Testis (tissue), 3 donors: Measurements from ENCODE around the gene TAF3. TPM values are rescaled to one million over a fixed set of nuclear protein-coding genes. Genes with fewer than 3 reads are reported as not detected.

Experiments used
- DNase-seq: peaks from one replicate; pipeline ENCODE4 v3.0.0-alpha.2; 2019
- H3K27ac ChIP-seq, 2 donors: fragments of 200-600 bp; sonication (generic); one replicate each; pipeline ENCODE4 v1.5.1; 2019
- H3K27me3 ChIP-seq: fragments of 200-600 bp; sonication (generic); one replicate; pipeline ENCODE4 v1.5.1; 2019
- H3K36me3 ChIP-seq: fragments of 200-600 bp; sonication (generic); one replicate; pipeline ENCODE4 v1.5.1; 2017; ENCODE audit warnings: low read depth; ENCODE audit errors: missing control alignments
- H3K4me1 ChIP-seq: fragments of 200-600 bp; sonication (generic); one replicate; pipeline ENCODE4 v1.5.1; 2019
- H3K4me3 ChIP-seq, 2 donors: fragments of 200-600 bp; sonication (generic); one replicate each; pipeline ENCODE4 v1.5.1; 2017 to 2019
- H3K9me3 ChIP-seq: fragments of 200-600 bp; sonication (generic); one replicate; pipeline ENCODE4 v1.5.1; 2017
- POLR2A ChIP-seq: fragments of 450-650 bp; IDR thresholded peaks from one replicate; pipeline ENCODE4 v1.6.1; 2017; ENCODE audit warnings: antibody characterized with exemption, mild to moderate bottlenecking, moderate library complexity
- WGBS, 2 donors: methylation state at CpG; one replicate each; pipeline ENCODE4 v1.1.5; 2018; 5-methylcytosine and 5-hydroxymethylcytosine counted together
- intact Hi-C: fragments of 100-400 bp; cut with DNase I; formaldehyde crosslinking; loops from one replicate; pipeline ENCODE4 v1.15.1; 2023; ENCODE audit warnings: low total_unique reads
- polyA plus RNA-seq: library from polyadenylated mRNA; stranded (reverse); fragments of 350-450 nt; fragmentation: Illumina TruSeq; extraction: RNeasy Lipid Tissue Mini Kit (QIAGEN cat#74804); gene quantifications from one replicate; pipeline ENCODE4 v1.2.3, GENCODE V29; 2014; ENCODE audit warnings: low read depth, low replicate concordance; ENCODE audit not compliant: insufficient read depth
- total RNA-seq, 2 donors: library from RNA; depleted of rRNA; stranded (reverse); fragments of >200 nt; gene quantifications; one replicate each; pipeline ENCODE4 v1.2.3, GENCODE V29; 2016
- TF ChIP-seq, protein P1 (sequence below), 3 experiments: fragments of 450-650 bp in 2 of 3; fragments of 200-600 bp in 1 of 3; sonication (generic) in 1 of 3; IDR thresholded peaks; one replicate each; pipeline ENCODE4 v1.5.1; 2016 to 2019; ENCODE audit warnings: antibody characterized with exemption in 3 of 3, mild to moderate bottlenecking in 2 of 3, moderate library complexity in 1 of 3

The TAF3 gene
- total and polyA plus RNA-seq, 3 donors from 2014 or later: 7.0 to 33.0 (median 32.8) TPM

DNA sequence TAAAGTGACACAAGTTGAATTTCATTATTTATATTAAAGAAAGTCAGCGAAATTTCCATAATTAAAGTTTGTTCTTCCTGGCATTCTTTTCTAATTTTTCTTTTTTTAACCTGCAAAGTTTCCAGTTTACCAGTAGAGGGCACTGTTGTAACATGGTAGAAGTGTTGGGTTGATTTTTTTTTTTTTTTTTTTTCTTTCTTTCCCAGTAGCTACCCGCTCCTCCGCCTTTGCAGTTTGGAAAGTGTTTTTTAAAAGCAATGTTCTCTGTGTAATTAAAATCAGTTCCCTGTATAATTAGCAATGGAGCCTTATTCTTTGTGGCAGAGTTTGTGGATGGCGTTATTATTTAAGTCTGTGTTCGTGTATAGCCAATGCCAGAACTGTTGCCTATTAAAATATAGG is 53.7 kb downstream of the TAF3 start:
- no peak overlapping the region for H3K27ac ChIP-seq
- WGBS, 2 donors: 31 to 43% methylated on average over 5 of the region's 5 CpGs
- no peaks in the 10 kb centered on the region for H3K36me3 ChIP-seq
- H3K4me3 ChIP-seq: no peak overlapping the region
- intact Hi-C loops: no loop called here
- DNase-seq: no peak
- no peak for TF ChIP-seq POLR2A
- TF ChIP-seq, protein P1, sequence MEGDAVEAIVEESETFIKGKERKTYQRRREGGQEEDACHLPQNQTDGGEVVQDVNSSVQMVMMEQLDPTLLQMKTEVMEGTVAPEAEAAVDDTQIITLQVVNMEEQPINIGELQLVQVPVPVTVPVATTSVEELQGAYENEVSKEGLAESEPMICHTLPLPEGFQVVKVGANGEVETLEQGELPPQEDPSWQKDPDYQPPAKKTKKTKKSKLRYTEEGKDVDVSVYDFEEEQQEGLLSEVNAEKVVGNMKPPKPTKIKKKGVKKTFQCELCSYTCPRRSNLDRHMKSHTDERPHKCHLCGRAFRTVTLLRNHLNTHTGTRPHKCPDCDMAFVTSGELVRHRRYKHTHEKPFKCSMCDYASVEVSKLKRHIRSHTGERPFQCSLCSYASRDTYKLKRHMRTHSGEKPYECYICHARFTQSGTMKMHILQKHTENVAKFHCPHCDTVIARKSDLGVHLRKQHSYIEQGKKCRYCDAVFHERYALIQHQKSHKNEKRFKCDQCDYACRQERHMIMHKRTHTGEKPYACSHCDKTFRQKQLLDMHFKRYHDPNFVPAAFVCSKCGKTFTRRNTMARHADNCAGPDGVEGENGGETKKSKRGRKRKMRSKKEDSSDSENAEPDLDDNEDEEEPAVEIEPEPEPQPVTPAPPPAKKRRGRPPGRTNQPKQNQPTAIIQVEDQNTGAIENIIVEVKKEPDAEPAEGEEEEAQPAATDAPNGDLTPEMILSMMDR (IDR thresholded peaks at IDR 0.05): peak; percentile 21 to 89 (median 36)
- no peaks in the 10 kb centered on the region for H3K9me3 ChIP-seq
- H3K4me1 ChIP-seq: no peaks in the 10 kb centered on the region
- no peaks in the 10 kb centered on the region for H3K27me3 ChIP-seq

DNA sequence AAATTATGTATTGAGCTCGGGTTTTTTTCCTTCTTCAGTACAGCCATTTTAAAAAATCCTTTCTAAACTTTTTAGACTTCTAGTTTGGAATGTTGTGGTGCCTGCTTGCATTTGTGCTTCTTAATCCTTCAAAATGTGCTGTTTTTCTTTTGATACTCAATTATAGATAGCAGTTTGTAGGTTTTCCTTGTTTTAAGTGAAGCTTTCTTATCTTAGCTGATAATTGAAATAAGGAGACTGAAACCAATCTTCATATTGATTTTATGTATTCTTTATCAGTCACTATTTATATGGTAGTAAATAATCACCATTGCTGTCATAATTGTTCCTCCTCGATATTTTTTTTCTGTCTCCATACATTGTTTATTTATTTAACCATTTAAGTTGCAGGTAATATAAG is 56.6 kb downstream of the TAF3 start:
- Histone ChIP-seq H3K36me3 (no peaks in the 10 kb centered on the region), H3K9me3 (no peaks in the 10 kb centered on the region), H3K27me3 (no peaks in the 10 kb centered on the region), H3K4me1 (no peaks in the 10 kb centered on the region), H3K4me3 (no peak overlapping the region), H3K27ac (no peak overlapping the region)
- no peak for DNase-seq
- TF ChIP-seq, protein P1 (IDR thresholded peaks at IDR 0.05): no peak
- no peak for TF ChIP-seq POLR2A
- intact Hi-C loops: no loop called here
- 74 to 84% methylated on average over 2 of the region's 2 CpGs for WGBS, 2 donors

DNA sequence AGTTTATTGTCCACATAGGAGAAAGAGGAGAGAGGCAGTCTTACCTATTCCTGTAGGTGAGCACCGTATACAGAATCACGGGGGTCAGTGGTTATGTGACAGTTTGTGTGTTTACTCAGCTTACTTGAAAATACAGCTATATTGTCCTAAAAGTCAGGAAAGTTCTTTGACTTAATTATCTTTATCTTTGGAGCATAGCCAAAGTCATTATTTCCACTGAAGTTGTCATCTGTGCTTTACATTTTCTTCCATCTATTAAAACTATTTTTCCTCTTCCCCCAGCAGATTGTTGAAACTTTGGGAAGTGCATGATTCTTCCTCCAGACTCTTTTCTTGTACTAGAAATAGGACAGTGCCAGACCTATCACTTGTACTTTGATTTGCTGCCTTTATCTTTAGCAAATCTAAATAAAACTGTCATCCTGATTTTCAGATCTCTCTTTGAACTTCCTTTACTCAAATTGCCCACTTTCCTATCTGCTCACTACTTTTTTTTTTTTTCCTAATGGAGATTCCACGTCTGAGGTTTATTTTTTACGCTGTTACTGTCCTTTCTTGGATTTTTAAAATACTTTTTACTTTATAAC is 58.3 kb downstream of the TAF3 start:
- H3K4me3 ChIP-seq: no peak overlapping the region
- intact Hi-C loops: no loop called here
- no peaks in the 10 kb centered on the region for H3K27me3 ChIP-seq
- 48 to 64% methylated on average over 4 of the region's 4 CpGs for WGBS, 2 donors
- no peak for TF ChIP-seq POLR2A
- TF ChIP-seq, protein P1 (IDR thresholded peaks at IDR 0.05): no peak
- H3K4me1 ChIP-seq: no peaks in the 10 kb centered on the region
- H3K36me3 ChIP-seq: no peaks in the 10 kb centered on the region
- DNase-seq: no peak
- no peak overlapping the region for H3K27ac ChIP-seq
- H3K9me3 ChIP-seq: no peaks in the 10 kb centered on the region

DNA sequence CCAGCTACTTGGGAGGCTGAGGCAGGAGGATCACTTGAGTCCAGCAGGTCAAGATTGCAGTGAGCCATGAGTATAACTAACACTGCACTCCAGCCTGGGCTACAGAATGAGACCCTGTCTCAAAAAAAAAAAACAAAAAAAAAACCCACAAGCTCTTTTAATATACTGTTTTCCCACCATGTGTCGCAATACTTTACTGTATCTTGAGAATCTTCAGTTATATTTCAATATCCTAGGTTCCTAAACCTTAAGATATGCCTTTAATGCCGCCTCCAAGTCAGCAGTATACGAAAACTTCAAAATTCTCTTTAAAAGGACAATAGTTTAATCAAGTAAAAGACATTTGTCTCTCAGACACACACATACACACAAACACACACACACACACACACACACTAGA is 62.8 kb downstream of the TAF3 start:
- Histone ChIP-seq H3K36me3 (no peaks in the 10 kb centered on the region), H3K27me3 (no peaks in the 10 kb centered on the region), H3K4me3 (no peak overlapping the region), H3K9me3 (no peaks in the 10 kb centered on the region), H3K27ac (no peak overlapping the region), H3K4me1 (no peaks in the 10 kb centered on the region)
- TF ChIP-seq, protein P1 (IDR thresholded peaks at IDR 0.05): no peak
- no peak for TF ChIP-seq POLR2A
- DNase-seq: no peak
- WGBS, 2 donors: 96 to 99% methylated on average over 3 of the region's 3 CpGs
- intact Hi-C loops: no loop called here

DNA sequence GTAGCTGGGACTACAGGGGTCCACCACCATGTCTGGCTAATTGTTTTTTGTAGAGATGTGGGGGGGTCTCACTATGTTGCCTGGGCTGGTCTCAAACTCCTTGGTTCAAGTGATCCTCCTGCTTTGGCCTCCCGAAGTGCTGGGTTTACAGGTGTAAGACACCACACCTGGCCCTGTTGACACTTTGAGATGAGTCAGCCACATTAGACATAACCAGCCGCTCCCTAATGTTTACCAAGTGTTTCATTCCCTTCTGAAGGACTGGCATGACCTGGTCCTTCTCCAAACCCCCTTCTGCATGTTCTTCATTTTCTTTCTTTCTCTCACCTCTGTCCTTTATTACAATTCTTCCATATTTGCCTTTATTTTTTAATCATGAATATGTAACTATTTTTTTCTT is 67.8 kb downstream of the TAF3 start:
- Histone ChIP-seq H3K4me3 (no peak overlapping the region), H3K27me3 (no peaks in the 10 kb centered on the region), H3K4me1 (no peaks in the 10 kb centered on the region), H3K9me3 (no peaks in the 10 kb centered on the region), H3K27ac (no peak overlapping the region), H3K36me3 (no peaks in the 10 kb centered on the region)
- intact Hi-C loops: no loop called here
- 92 to 93% methylated on average over 2 of the region's 2 CpGs for WGBS, 2 donors
- DNase-seq: no peak
- TF ChIP-seq POLR2A: no peak
- TF ChIP-seq, protein P1 (IDR thresholded peaks at IDR 0.05): no peak
